Measurements from ENCODE around the gene LY86.
A peak's percentile ranks its signal among the peaks of the same experiment; 100 is the strongest.
"Not testable (repeated sequence)": the region's sequence is repeated elsewhere in the genome, so short reads cannot be mapped to it uniquely, and the experiment has no call there.

Gene LY86

GRCh38 chr6:6663421-6664135 lies 75.1 kb downstream of the LY86 start:
- H3K9me3 Mint-ChIP-seq = peaks cover 7% of the 10 kb centered on the region
- CTCF ChIA-PET = interaction anchor here (0.6 kb wide), 1 partner anchor 748 kb away, joined by 3 read pairs; no protein-coding TSS in a partner anchor
- peaks cover 78% of the 10 kb centered on the region for H3K4me1 Mint-ChIP-seq
- no peak for DNase-seq
- peaks cover 19% of the 10 kb centered on the region for H3K27me3 Mint-ChIP-seq
- peak overlapping the region; percentile 55 for H3K27ac Mint-ChIP-seq
- no peak overlapping the region for H3K4me3 Mint-ChIP-seq
- peaks cover 12% of the 10 kb centered on the region for H3K36me3 Mint-ChIP-seq

- CTCF ChIA-PET = no interaction called here
These were observed 77.2 kb downstream of the LY86 start for GRCh38 chr6:6665555-6666243.

DNA sequence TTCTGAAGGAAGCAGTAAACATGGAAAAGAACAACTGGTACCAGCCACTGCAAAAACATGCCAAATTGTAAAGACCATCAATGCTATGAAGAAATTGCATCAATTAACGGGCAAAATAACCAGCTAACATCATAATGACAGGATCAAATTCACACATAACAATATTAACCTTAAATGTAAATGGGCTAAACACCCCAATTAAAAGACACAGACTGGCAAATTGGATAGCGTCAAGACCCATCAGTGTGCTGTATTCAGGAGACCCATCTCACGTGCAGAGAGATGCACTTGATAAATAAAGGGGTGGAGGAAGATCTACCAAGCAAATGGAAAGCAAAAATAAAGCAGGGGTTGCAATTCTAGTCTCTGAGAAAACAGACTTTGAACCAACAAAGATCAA lies 81.6 kb downstream of the LY86 start:
- H3K4me3 Mint-ChIP-seq, DNase-seq, H3K27ac Mint-ChIP-seq, CTCF ChIA-PET: not testable (repeated sequence)
- H3K4me1 Mint-ChIP-seq = peaks cover 43% of the 10 kb centered on the region
- H3K27me3 Mint-ChIP-seq = peaks cover 24% of the 10 kb centered on the region
- peaks cover 25% of the 10 kb centered on the region for H3K36me3 Mint-ChIP-seq
- H3K9me3 Mint-ChIP-seq = peaks cover 21% of the 10 kb centered on the region

More at GRCh38 chr6:6665555-6666243, 77.2 kb downstream of the LY86 start:
- no peak overlapping the region for H3K4me3 Mint-ChIP-seq
- peaks cover 77% of the 10 kb centered on the region for H3K4me1 Mint-ChIP-seq
- peaks cover 18% of the 10 kb centered on the region for H3K9me3 Mint-ChIP-seq
- peaks cover 25% of the 10 kb centered on the region for H3K27me3 Mint-ChIP-seq
- DNase-seq = no peak
- H3K27ac Mint-ChIP-seq = peak overlapping the region; percentile 25
- H3K36me3 Mint-ChIP-seq = peaks cover 26% of the 10 kb centered on the region

- Mint-ChIP-seq H3K9me3 (peaks cover 10% of the 10 kb centered on the region), H3K36me3 (peaks cover 21% of the 10 kb centered on the region), H3K4me1 (peaks cover 51% of the 10 kb centered on the region), H3K27me3 (peaks cover 14% of the 10 kb centered on the region), H3K27ac (no peak overlapping the region), H3K4me3 (no peak overlapping the region)
- CTCF ChIA-PET = interaction anchor here (0.9 to 2.2 kb wide), 5 partner anchors 22 to 564 kb away, joined by 3 to 11 read pairs (median 5); no protein-coding TSS in a partner anchor
- DNase-seq = no peak
These were observed 86.4 kb downstream of the LY86 start for GRCh38 chr6:6674872-6675271.

DNA sequence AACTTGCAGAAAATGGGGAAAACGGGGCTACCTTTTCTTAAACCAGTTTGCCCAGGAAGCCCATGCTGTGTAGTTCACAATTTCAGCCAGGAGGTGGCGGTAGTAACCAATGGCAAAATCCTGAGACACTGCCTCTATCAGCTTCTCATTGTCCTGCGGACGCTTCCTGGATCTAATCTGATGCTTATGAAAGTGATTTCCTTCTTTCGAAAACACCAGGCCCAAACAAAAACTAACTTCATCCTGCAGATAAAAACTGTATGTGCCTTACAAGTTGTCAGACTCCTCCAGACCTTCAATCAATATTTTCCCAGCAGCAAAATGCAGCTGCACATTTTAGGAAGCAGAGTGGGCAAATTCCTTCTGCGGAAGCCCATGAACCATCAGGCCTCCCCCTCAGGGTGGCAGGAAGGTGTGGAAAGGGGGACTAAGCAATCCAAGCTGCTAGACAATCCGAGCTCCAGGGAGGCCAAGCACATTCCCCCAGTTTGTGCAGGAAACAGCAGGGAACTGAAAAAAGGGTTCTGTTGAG lies 88.5 kb downstream of the LY86 start:
- H3K27me3 Mint-ChIP-seq = peaks cover 14% of the 10 kb centered on the region
- peaks cover 57% of the 10 kb centered on the region for H3K4me1 Mint-ChIP-seq
- H3K36me3 Mint-ChIP-seq = peaks cover 16% of the 10 kb centered on the region
- CTCF ChIA-PET = interaction anchor here (0.6 to 2.3 kb wide), 27 partner anchors 9 to 936 kb away, joined by 3 to 11 read pairs (median 4); no protein-coding TSS in a partner anchor
- peak overlapping the region; percentile 84 for H3K27ac Mint-ChIP-seq
- H3K9me3 Mint-ChIP-seq = no peaks in the 10 kb centered on the region
- peak; percentile 91 for DNase-seq
- no peak overlapping the region for H3K4me3 Mint-ChIP-seq

DNA sequence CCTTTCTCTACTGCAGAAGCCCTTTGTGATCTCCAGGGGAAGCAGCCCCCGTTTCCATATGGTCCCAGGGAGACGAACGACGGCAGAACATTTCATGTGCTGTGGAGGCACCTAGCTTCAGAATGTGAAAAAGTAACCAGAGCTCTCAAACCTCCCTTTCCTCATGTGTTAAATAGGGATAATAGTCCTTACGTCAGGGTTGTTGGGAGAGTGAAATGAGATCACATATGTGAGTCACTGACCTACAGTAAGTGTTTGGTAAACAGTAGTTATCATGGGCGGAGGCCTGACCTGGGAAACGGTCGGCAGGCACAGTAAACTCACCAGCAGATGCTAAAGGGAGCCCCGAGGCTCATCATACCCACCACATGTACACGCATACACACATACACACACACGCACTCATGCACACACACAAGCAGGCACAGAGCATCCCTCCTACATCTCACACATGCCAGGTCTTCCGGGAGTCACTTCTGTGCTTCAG lies 89.7 kb downstream of the LY86 start:
- no peak overlapping the region for H3K27ac Mint-ChIP-seq
- no peaks in the 10 kb centered on the region for H3K9me3 Mint-ChIP-seq
- DNase-seq = no peak
- peaks cover 10% of the 10 kb centered on the region for H3K27me3 Mint-ChIP-seq
- H3K4me3 Mint-ChIP-seq = no peak overlapping the region
- H3K36me3 Mint-ChIP-seq = peaks cover 16% of the 10 kb centered on the region
- CTCF ChIA-PET = interaction anchor here (0.5 to 2.0 kb wide), 7 partner anchors 15 to 934 kb away, joined by 3 to 11 read pairs (median 4); no protein-coding TSS in a partner anchor
- peaks cover 68% of the 10 kb centered on the region for H3K4me1 Mint-ChIP-seq

- H3K9me3 Mint-ChIP-seq = no peaks in the 10 kb centered on the region
- CTCF ChIA-PET = interaction anchor here (1.0 to 2.0 kb wide), 3 partner anchors 18 to 122 kb away, joined by 3 to 6 read pairs (median 4); no protein-coding TSS in a partner anchor
- peaks cover 74% of the 10 kb centered on the region for H3K4me1 Mint-ChIP-seq
- H3K36me3 Mint-ChIP-seq = peaks cover 16% of the 10 kb centered on the region
- no peak overlapping the region for H3K27ac Mint-ChIP-seq
- no peak for DNase-seq
- H3K27me3 Mint-ChIP-seq = peaks cover 10% of the 10 kb centered on the region
- H3K4me3 Mint-ChIP-seq = no peak overlapping the region
These were observed 90.3 kb downstream of the LY86 start for GRCh38 chr6:6678811-6679210.

GRCh38 chr6:6679633-6680032 lies 91.1 kb downstream of the LY86 start:
- Mint-ChIP-seq H3K4me1 (peaks cover 82% of the 10 kb centered on the region), H3K27ac (no peak overlapping the region), H3K4me3 (no peak overlapping the region), H3K27me3 (peaks cover 10% of the 10 kb centered on the region), H3K36me3 (peaks cover 16% of the 10 kb centered on the region), H3K9me3 (no peaks in the 10 kb centered on the region)
- DNase-seq = no peak
- CTCF ChIA-PET = interaction anchor here (1.0 kb wide), 1 partner anchor 122 kb away, joined by 3 read pairs; no protein-coding TSS in a partner anchor

DNA sequence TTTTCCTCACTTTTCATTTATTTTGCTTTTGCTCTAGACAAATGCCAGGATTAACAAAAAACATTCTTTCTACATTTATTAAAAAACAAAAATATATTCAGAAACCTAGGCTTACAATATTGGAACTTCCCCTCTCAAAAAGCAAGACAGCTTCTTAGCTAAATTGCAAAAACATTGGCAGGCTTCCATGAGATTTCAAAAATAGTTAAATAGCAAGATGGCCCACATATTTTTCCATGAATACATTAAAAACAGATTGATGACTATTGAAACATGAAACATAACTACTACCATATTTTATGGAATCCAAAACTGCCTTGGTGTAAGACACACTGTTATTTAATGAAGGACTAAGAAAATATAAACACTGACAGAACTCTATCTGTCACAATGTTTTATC lies 92.0 kb downstream of the LY86 start:
- peaks cover 90% of the 10 kb centered on the region for H3K4me1 Mint-ChIP-seq

DNA sequence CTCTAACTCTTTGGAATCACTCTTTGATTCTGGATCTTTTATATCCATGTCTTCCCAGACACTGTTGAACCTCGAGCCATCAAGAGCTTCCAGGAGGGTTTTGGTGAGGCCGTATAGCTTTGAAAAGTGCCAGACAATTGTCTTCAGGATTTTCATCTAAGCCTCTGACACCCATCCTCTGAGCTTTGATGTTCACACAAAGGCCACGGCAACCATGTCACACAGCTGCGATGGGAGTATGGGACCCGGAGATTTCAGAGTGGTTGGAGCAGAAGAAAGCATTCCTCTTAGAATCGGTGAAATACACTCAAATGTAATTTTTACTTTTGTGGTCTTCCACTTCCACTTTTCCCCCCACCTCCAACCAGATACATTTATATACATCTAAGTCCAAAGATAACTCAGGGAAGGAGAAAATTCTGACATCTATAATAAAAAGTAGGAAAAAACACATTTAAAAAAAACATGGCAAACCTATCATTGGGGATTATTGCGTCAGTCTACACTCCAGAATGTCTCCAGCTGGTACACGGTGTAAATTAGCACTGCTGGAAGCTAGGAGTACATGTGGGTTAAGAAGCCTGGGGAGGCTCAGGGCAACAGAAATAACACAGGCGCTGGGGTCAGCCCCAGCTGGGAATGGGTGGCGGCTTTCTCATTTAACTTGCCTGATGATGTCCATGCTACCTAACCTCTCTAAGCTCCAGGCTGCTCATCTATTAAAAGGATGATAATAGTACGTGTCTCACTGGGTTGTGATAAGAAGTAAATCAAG lies 92.7 kb downstream of the LY86 start:
- CTCF ChIA-PET = interaction anchor here (0.8 to 2.0 kb wide), 4 partner anchors 15 to 122 kb away, joined by 3 to 6 read pairs (median 4); no protein-coding TSS in a partner anchor
- Mint-ChIP-seq H3K27ac (peak overlapping the region; percentile 4), H3K9me3 (no peaks in the 10 kb centered on the region), H3K27me3 (peaks cover 10% of the 10 kb centered on the region), H3K4me3 (no peak overlapping the region), H3K36me3 (peaks cover 16% of the 10 kb centered on the region), H3K4me1 (peaks cover 91% of the 10 kb centered on the region)
- no peak for DNase-seq

More for the DNA sequence above, 92.0 kb downstream of the LY86 start:
- no peak overlapping the region for H3K4me3 Mint-ChIP-seq
- no peaks in the 10 kb centered on the region for H3K9me3 Mint-ChIP-seq
- no peak overlapping the region for H3K27ac Mint-ChIP-seq
- H3K27me3 Mint-ChIP-seq = peaks cover 10% of the 10 kb centered on the region
- CTCF ChIA-PET = interaction anchor here (2.0 kb wide), 1 partner anchor 121 kb away, joined by 5 read pairs; no protein-coding TSS in a partner anchor
- peaks cover 16% of the 10 kb centered on the region for H3K36me3 Mint-ChIP-seq
- DNase-seq = no peak

DNA sequence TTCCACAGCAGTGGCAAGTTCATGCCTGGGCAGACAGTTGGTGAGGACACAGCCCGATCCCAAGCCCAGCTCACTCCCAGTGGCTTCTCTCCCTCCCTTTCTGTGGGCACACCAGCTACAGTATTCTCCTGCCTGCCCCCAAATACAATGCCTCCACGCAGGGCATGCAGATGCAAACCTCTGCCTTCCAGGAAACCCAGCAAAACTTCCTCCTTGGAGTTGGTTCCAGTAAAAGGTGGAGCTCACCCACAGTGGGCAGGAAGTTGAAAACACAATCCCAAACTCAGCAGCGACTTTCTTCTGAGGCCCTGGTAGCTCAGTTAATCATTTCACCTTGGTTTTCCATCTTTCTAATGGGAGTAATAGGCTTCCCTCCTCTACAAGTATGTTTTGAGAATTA lies 93.7 kb downstream of the LY86 start:
- Mint-ChIP-seq H3K27ac (peak overlapping the region; percentile 59), H3K36me3 (peaks cover 13% of the 10 kb centered on the region), H3K4me3 (no peak overlapping the region), H3K4me1 (peaks cover 88% of the 10 kb centered on the region), H3K9me3 (no peaks in the 10 kb centered on the region), H3K27me3 (peaks cover 10% of the 10 kb centered on the region)
- no peak for DNase-seq
- CTCF ChIA-PET = interaction anchor here (0.8 to 2.0 kb wide), 5 partner anchors 14 to 123 kb away, joined by 3 to 6 read pairs (median 3); no protein-coding TSS in a partner anchor

- DNase-seq = peak; percentile 37
- Mint-ChIP-seq H3K36me3 (peaks cover 19% of the 10 kb centered on the region), H3K4me3 (peak overlapping the region; percentile 2), H3K27ac (peak overlapping the region; percentile 60), H3K27me3 (peaks cover 5% of the 10 kb centered on the region), H3K4me1 (peaks cover 88% of the 10 kb centered on the region), H3K9me3 (peaks cover 7% of the 10 kb centered on the region)
- CTCF ChIA-PET = interaction anchor here (3.6 kb wide), 1 partner anchor 12 kb away, joined by 20 read pairs; no protein-coding TSS in a partner anchor
These were observed 95.7 kb downstream of the LY86 start for GRCh38 chr6:6683969-6684833.

Data from activated naive CD4-positive, alpha-beta T cell treated with anti-CD3 and anti-CD28 coated beads, Interleukin-2, amount 10 ng/mL, durations not matched to agents 7 days and 5 days (primary cell).